ENCODE results near the gene CDON. TPM values are rescaled to one million over a fixed set of nuclear protein-coding genes. Genes with fewer than 3 reads are reported as not detected.

CDON gene
- total and polyA plus RNA-seq, 2 donors (not counting 3 experiments of a cell fraction or from before 2014, with no cell fraction given), result 1.6 to 3.8 TPM

DNA sequence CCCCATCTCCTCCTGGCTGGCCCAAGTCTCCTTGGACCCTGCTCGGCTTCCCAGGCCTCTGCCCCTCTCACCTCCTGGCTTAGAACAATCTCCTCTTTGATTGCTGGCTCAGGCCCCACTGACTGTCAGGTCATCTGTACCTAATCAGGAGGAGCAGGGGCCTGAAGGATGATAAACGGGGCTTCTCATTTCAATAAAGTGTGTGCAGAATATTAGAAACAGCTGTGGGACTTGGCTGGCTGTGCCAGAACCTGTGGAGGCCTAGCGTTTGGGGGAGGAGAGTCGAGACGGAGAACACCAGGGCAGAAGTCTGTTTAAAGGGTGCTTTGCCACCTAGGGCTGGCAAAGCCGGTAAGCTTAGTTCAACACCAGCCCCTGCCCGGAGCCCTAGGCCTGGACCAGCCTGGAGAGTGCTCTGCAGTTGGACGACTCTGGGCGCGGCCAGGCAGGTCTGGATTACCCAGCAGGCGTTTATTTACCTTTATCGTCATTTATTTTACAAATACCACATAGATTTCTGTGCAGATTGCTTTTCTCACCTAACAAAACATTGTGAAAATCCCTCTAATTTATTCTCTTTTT is 127.0 kb downstream of the CDON start:
- Histone ChIP-seq H3K79me2 (ENCODE audit: control insufficient read depth, insufficient read depth, low read length) (no peaks in the 10 kb centered on the region), H3K9ac (replicated peaks; ENCODE audit: extremely low read depth, insufficient read depth, low read length) (no peak overlapping the region), H3K4me1 (ENCODE audit: control insufficient read depth, extremely low read depth, insufficient read depth, low read length) (no peaks in the 10 kb centered on the region), H3K36me3 (ENCODE audit: control insufficient read depth in 2 of 2, extremely low read depth in 1 of 2, insufficient read depth in 2 of 2, low read length in 2 of 2) (no peaks in the 10 kb centered on the region), H3K4me2 (ENCODE audit: insufficient read depth, low read length) (no peak overlapping the region), H4K20me1 (replicated peaks; ENCODE audit: control insufficient read depth, extremely low read depth, insufficient read depth, low read length) (no peaks in the 10 kb centered on the region), H3K4me3 (replicated peaks in 1 of 3; ENCODE audit: insufficient read depth in 1 of 3, low read depth in 1 of 3, low read length in 3 of 3) (no peak overlapping the region), H3K9me1 (replicated peaks; ENCODE audit: control insufficient read depth, extremely low read depth, insufficient read depth, low read length) (no peaks in the 10 kb centered on the region), H2AFZ (ENCODE audit: low read depth, low read length) (no peak overlapping the region), H3K27ac (ENCODE audit: insufficient read depth, low read depth, low read length) (no peak overlapping the region), H3K27me3 (ENCODE audit: control insufficient read depth in 2 of 2, insufficient read depth in 2 of 2, low read length in 2 of 2) (peaks cover 0 to 2% of the 10 kb centered on the region in 2 experiments), H3K9me3 (replicated peaks; ENCODE audit: control insufficient read depth, insufficient read depth, low read length) (no peaks in the 10 kb centered on the region)
- no peak for TF ChIP-seq EZH2 (IDR thresholded peaks at IDR 0.05; ENCODE audit: borderline replicate concordance, low read depth, low read length, severe bottlenecking)
- no peak for TF ChIP-seq GATA2 (IDR thresholded peaks at IDR 0.05; ENCODE audit: insufficient read depth, insufficient read length, low read depth, low read length)
- TF ChIP-seq MYC (IDR thresholded peaks at IDR 0.05; ENCODE audit: low read depth, low read length), result no peak
- TF ChIP-seq, protein P1, sequence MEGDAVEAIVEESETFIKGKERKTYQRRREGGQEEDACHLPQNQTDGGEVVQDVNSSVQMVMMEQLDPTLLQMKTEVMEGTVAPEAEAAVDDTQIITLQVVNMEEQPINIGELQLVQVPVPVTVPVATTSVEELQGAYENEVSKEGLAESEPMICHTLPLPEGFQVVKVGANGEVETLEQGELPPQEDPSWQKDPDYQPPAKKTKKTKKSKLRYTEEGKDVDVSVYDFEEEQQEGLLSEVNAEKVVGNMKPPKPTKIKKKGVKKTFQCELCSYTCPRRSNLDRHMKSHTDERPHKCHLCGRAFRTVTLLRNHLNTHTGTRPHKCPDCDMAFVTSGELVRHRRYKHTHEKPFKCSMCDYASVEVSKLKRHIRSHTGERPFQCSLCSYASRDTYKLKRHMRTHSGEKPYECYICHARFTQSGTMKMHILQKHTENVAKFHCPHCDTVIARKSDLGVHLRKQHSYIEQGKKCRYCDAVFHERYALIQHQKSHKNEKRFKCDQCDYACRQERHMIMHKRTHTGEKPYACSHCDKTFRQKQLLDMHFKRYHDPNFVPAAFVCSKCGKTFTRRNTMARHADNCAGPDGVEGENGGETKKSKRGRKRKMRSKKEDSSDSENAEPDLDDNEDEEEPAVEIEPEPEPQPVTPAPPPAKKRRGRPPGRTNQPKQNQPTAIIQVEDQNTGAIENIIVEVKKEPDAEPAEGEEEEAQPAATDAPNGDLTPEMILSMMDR (IDR thresholded peaks at IDR 0.05; ENCODE audit: extremely low read depth in 1 of 2, insufficient read depth in 1 of 2, low read depth in 1 of 2, low read length in 2 of 2), result no peak
- no peak for TF ChIP-seq POLR2AphosphoS5 (IDR thresholded peaks at IDR 0.05; ENCODE audit: insufficient read depth, low read depth, low read length)
- TF ChIP-seq JUN (IDR thresholded peaks at IDR 0.05; ENCODE audit: borderline replicate concordance, insufficient read depth, insufficient read length, low read depth), result no peak
- TF ChIP-seq, protein P2, sequence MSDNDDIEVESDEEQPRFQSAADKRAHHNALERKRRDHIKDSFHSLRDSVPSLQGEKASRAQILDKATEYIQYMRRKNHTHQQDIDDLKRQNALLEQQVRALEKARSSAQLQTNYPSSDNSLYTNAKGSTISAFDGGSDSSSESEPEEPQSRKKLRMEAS (IDR thresholded peaks at IDR 0.05; ENCODE audit: insufficient read depth, insufficient read length), result no peak
- TF ChIP-seq POLR2A (IDR thresholded peaks at IDR 0.05; ENCODE audit: low read depth, low read length), result no peak
- no peak for TF ChIP-seq FOS (IDR thresholded peaks at IDR 0.05; ENCODE audit: borderline replicate concordance, insufficient read depth, low read length)
- POLR2A ChIA-PET, result no interaction called here
- DNase-seq (ENCODE audit: low read depth, low spot score) (no peak), FAIRE-seq (no peak)
- CTCF ChIA-PET, result interaction anchor here (0.9 to 10.5 kb wide), 3 partner anchors 14 to 257 kb away, joined by 3 to 147 read pairs (median 3); no protein-coding TSS in a partner anchor
- intact Hi-C loops (cut with micrococcal nuclease), result no loop called here
- no TSS peak for BruUV-seq (replicated peaks)
- dilution Hi-C loops (cut with MboI; ENCODE audit: extremely low pct_ligation_motif_present, low sequenced_read_pairs), result no loop called here
